D721Med (cell line): Measurements from ENCODE around the gene TMEM30A.

ENCODE experiments used
- DNase-seq: peaks from one replicate; pipeline ENCODE4 v3.0.0; 2011; ENCODE audit warnings: low spot score; ENCODE audit not compliant: insufficient read length
- FAIRE-seq: peaks from 2 replicates; lab custom pipeline; 2011; peaks lifted over from hg19 to GRCh38; lab: Jason Lieb, UNC
- TF ChIP-seq, protein P1 (sequence below): IDR thresholded peaks from 2 replicates; pipeline ENCODE4 v1.5.1; 2012; ENCODE audit warnings: mild to moderate bottlenecking, control low read depth; ENCODE audit not compliant: insufficient read depth; ENCODE audit errors: missing control alignments

The TMEM30A gene

DNA sequence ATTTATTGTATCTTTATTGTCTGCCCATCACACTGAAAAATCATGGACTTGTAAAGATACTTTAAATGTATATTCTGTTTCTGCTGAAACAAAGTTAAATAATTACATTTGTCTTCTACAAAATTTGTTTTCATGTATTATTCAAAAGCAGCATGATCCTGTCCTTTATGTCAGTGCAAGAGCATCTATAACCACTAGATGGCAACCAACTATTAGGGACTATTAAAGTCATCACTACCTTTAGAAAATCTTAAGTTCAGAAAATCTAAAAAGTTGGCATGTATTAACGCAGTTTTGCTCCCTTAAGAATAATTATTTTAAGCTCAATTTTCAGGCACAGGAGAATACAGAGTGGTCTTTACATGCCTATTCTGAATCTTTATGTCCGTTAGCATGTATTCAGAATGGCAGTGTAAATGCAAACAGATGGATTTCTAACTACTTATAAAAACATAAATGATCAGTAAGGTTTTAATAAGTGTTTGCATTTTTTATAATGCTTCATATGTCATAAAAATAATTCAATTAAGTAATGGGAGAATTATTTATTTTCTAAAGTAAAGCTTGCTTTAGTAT lies 17.8 kb downstream of the TMEM30A start:
- TF ChIP-seq, protein P1, sequence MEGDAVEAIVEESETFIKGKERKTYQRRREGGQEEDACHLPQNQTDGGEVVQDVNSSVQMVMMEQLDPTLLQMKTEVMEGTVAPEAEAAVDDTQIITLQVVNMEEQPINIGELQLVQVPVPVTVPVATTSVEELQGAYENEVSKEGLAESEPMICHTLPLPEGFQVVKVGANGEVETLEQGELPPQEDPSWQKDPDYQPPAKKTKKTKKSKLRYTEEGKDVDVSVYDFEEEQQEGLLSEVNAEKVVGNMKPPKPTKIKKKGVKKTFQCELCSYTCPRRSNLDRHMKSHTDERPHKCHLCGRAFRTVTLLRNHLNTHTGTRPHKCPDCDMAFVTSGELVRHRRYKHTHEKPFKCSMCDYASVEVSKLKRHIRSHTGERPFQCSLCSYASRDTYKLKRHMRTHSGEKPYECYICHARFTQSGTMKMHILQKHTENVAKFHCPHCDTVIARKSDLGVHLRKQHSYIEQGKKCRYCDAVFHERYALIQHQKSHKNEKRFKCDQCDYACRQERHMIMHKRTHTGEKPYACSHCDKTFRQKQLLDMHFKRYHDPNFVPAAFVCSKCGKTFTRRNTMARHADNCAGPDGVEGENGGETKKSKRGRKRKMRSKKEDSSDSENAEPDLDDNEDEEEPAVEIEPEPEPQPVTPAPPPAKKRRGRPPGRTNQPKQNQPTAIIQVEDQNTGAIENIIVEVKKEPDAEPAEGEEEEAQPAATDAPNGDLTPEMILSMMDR = peak; percentile 81
- FAIRE-seq (peak; percentile 92), DNase-seq (no peak)

DNA sequence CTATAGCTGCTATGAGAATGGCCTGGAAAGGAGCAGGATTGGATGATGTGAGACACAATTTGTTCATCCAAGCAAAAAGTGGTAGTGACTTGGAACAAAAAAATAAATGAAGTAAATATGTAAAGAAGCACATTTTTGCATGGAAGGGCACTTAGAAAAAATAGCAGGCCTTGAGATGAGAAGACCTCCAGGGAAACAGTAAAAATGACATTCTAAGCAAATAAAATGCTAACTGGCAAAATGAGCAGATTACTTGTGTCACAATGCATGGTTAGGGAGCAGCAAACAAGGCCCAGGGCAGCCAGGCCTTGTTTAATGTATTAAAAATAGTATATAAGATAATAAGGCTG lies 21.2 kb downstream of the TMEM30A start:
- no peak for DNase-seq
- TF ChIP-seq, protein P1 = no peak
- FAIRE-seq = no peak

DNA sequence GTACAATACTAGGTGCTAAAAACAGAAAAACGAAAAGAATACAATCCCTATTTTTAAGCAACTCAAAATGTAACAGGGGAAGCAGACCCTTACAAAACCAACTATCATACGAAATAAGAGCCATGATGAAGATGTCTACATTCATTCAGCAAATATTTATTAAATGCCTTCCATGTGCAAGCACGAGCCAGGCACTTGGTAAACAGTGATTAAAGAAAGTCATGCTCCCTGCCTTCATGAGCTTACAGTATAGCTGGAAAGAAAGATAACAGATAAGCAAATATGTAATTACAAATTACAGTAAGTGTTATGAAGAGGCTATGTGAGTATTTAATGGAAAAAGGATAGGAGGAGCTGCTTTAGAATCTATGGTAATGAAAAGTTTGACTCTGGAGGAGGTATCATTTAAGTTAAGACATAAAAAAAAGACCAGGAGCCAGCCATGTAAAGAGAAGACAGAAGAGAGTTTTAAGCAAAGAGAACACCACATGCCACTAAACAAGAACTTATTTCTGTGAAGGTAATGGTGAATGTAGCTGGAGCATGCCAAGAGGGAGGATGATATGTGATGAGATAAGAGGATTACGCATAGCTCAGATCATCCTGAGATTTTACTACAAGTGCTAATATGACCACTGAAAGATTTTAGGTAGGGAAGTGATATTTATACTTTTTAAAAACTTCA lies 21.7 kb downstream of the TMEM30A start:
- FAIRE-seq = peak; percentile 96
- TF ChIP-seq, protein P1 = no peak

DNA sequence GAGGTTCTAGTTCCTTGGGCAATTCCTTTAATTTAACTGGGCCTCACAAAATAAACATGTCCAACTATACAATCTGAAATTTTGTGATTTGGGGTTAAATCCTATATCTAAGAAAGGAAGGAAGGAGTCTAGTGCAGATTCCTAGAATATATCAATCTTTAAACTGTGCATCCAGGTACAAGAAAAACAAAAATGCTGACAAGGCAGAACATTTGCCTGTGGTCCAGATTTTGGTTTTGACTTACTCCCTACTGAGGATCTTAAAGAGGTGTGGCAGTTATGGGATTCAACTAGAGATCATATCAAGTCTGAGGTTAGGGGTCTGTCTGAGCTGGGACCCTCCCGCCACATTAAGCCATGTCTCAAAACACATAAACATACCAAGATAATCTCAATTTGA lies 23.3 kb downstream of the TMEM30A start:
- DNase-seq (no peak), FAIRE-seq (no peak)
- TF ChIP-seq, protein P1 = no peak

More for the DNA sequence above, 21.7 kb downstream of the TMEM30A start:
- no peak for DNase-seq

DNA sequence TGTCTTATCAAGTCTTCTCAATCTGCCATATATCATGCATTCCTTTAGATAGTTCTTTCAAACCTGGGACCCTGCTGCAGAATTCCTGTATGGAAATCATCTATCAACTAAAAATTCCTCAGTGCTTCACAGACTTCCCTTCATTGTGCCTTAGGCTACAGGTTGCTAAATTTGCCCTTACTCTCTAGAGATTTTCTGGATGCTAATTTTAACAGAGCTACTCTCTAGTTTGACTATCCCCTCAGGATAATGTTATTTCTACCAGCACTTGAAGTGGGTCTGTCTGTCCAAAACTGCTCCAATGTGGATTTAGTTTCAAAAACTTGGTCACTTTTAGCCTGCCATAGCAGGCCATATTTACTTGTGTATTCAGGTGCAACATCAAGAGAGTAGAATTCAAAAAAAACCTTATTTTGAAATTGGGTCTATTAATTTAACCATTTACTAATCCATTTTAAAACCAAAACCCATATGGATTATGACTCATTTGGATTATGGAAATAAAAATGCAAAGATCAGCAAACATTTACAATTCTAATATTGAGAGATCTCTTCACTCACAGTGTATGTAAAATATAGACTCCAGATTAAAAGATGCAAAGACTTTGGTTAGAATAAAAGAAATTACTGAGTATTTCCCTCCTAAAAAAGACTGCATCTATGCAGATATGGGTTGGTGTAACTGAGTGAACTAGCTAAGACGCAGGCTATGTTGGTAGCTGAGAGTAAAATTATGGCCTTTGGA lies 27.1 kb downstream of the TMEM30A start:
- FAIRE-seq (no peak), DNase-seq (no peak)
- TF ChIP-seq, protein P1 = no peak

DNA sequence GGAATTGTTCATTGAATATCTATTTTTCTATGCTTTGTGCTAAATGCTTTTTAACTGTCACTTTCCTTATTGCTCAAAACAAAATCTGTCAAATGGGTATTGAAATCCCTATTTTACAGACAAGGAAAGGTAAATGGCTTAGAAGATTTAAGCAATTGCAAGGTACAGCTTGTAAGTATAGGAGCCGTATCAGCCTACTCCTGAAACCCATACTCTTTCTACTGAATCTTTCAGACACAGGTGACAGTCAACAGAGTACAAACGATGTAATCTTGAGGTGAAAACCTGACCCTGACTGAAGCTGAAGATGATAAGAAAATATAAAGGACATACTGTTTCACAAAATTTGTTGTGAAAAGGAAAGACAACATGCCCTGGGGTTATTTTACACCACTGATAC lies 34.0 kb downstream of the TMEM30A start:
- DNase-seq = no peak
- no peak for FAIRE-seq
- TF ChIP-seq, protein P1 = no peak
